22Rv1 (cell line): ENCODE data around the gene ADNP.

Source experiments
- CTCF ChIP-seq: fragments of 450-650 bp; IDR thresholded peaks from 2 replicates; pipeline ENCODE4 v1.5.1; 2017; ENCODE audit warnings: mild to moderate bottlenecking
- ZFX ChIP-seq: fragments of 450-650 bp; IDR thresholded peaks from 2 replicates; pipeline ENCODE4 v1.6.1; 2017; ENCODE audit warnings: antibody characterized with exemption, borderline replicate concordance

- TF ChIP-seq CTCF (no peak), ZFX (no peak)
These were observed 80.4 kb downstream of the ADNP start for GRCh38 chr20:50850721-50851286.
